Peyer's patch (tissue), 4 donors: ENCODE results near the gene PLD1. TPM values are rescaled to one million over a fixed set of nuclear protein-coding genes. Genes with fewer than 3 reads are reported as not detected.
"Not testable (repeated sequence)": the region's sequence is repeated elsewhere in the genome, so short reads cannot be mapped to it uniquely, and the experiment has no call there.

Source experiments
- DNase-seq, 3 donors: peaks; one replicate each; pipeline ENCODE4 v3.0.0-alpha.2; 2017 to 2019
- H3K27ac ChIP-seq, 4 donors: fragments of 200-600 bp; sonication (generic); one replicate each; pipeline ENCODE4 v1.5.1; 2016 to 2019
- H3K27me3 ChIP-seq, 2 donors: fragments of 200-600 bp; sonication (generic); one replicate each; pipeline ENCODE4 v1.5.1; 2019
- H3K36me3 ChIP-seq, 3 donors: fragments of 200-600 bp; sonication (generic); one replicate each; pipeline ENCODE4 v1.5.1; 2016 to 2019
- H3K4me1 ChIP-seq, 4 donors: fragments of 200-600 bp; sonication (generic); one replicate each; pipeline ENCODE4 v1.5.1; 2016 to 2019
- H3K4me3 ChIP-seq, 4 donors: fragments of 200-600 bp; sonication (generic); 1 replicate in 3 of 4; 2 replicates in 1 of 4; pipeline ENCODE4 v1.5.1; 2016 to 2019; ENCODE audit warnings: mild to moderate bottlenecking in 1 of 4
- H3K9me3 ChIP-seq, 4 donors: fragments of 200-600 bp; sonication (generic); one replicate each; pipeline ENCODE4 v1.5.1; 2016 to 2019; ENCODE audit warnings: mild to moderate bottlenecking in 1 of 4
- CTCF ChIP-seq, 6 experiments: fragments of 450-650 bp in 4 of 6; fragments of 200-600 bp in 2 of 6; sonication (generic) in 1 of 6; IDR thresholded peaks; one replicate each; pipeline ENCODE4 v1.5.1; 2017 to 2019; ENCODE audit warnings: antibody characterized with exemption in 6 of 6, mild to moderate bottlenecking in 3 of 6, moderate library complexity in 1 of 6
- POLR2A ChIP-seq, 2 donors: fragments of 450-650 bp; IDR thresholded peaks; one replicate each; pipeline ENCODE4 v1.5.1; 2017; ENCODE audit warnings: antibody characterized with exemption in 2 of 2, mild to moderate bottlenecking in 2 of 2, moderate library complexity in 2 of 2
- total RNA-seq, 4 donors: library from RNA; depleted of rRNA; stranded (reverse); fragments of >200 nt; gene quantifications; one replicate each; pipeline ENCODE4 v1.1.0, GENCODE V29; 2016

PLD1 gene
- 100 to 1,000 TPM; 120 to 218 (median 187) TPM for total RNA-seq

GRCh38 chr3:171809861-171810628, at the start of gene PLD1:
PLD1 (minus strand) TSS chr3:171810483; CDS start chr3:171738051, 72,432 bp downstream.
- H3K9me3 ChIP-seq = no peaks in the 10 kb centered on the region
- peaks cover 0 to 10% (median 3%) of the 10 kb centered on the region in 4 donors for H3K4me1 ChIP-seq
- H3K4me3 ChIP-seq = peak within 1 kb of the TSS; percentile 47 to 77 (median 59)
- no peaks in the 10 kb centered on the region for H3K27me3 ChIP-seq
- peak; percentile 56 to 72 for TF ChIP-seq POLR2A (IDR thresholded peaks at IDR 0.05)
- peak in 1 of 6 experiments; percentile 8 for TF ChIP-seq CTCF (IDR thresholded peaks at IDR 0.05)
- no peaks in the 10 kb centered on the region for H3K36me3 ChIP-seq
- peak; percentile 25 to 91 (median 84) for DNase-seq
- H3K27ac ChIP-seq = peak within 1 kb of the TSS; percentile 75 to 97 (median 92)

- not testable (repeated sequence) for H3K4me1 ChIP-seq, DNase-seq, H3K4me3 ChIP-seq, H3K27me3 ChIP-seq, H3K27ac ChIP-seq, H3K9me3 ChIP-seq, H3K36me3 ChIP-seq
Measured at GRCh38 chr3:171858770-171859169, 48.5 kb upstream of the PLD1 start.

- Histone ChIP-seq H3K4me1 (no peaks in the 10 kb centered on the region), H3K27me3 (no peaks in the 10 kb centered on the region), H3K36me3 (no peaks in the 10 kb centered on the region), H3K27ac (no peak overlapping the region), H3K4me3 (no peak overlapping the region), H3K9me3 (peaks cover 0 to 6% (median 0%) of the 10 kb centered on the region in 4 donors)
- DNase-seq = no peak
- TF ChIP-seq POLR2A (IDR thresholded peaks at IDR 0.05) (no peak), CTCF (IDR thresholded peaks at IDR 0.05) (no peak)
Measured at GRCh38 chr3:171854649-171855305, 44.5 kb upstream of the PLD1 start.

- H3K9me3 ChIP-seq = peaks cover 0 to 6% (median 0%) of the 10 kb centered on the region in 4 donors
- no peaks in the 10 kb centered on the region for H3K36me3 ChIP-seq
- TF ChIP-seq POLR2A (IDR thresholded peaks at IDR 0.05) (no peak), CTCF (IDR thresholded peaks at IDR 0.05) (no peak)
- H3K27ac ChIP-seq = no peak overlapping the region
- H3K4me3 ChIP-seq = no peak overlapping the region
- no peak for DNase-seq
- H3K27me3 ChIP-seq = no peaks in the 10 kb centered on the region
- H3K4me1 ChIP-seq = no peaks in the 10 kb centered on the region
Measured at GRCh38 chr3:171851660-171852058, 41.4 kb upstream of the PLD1 start.

GRCh38 chr3:171850960-171851659, 40.8 kb upstream of the PLD1 start:
- H3K4me1 ChIP-seq = no peaks in the 10 kb centered on the region
- TF ChIP-seq CTCF (IDR thresholded peaks at IDR 0.05) = no peak
- TF ChIP-seq POLR2A (IDR thresholded peaks at IDR 0.05) = no peak
- no peak for DNase-seq
- no peaks in the 10 kb centered on the region for H3K27me3 ChIP-seq
- peaks cover 0 to 6% (median 0%) of the 10 kb centered on the region in 4 donors for H3K9me3 ChIP-seq
- no peak overlapping the region for H3K4me3 ChIP-seq
- no peaks in the 10 kb centered on the region for H3K36me3 ChIP-seq
- no peak overlapping the region for H3K27ac ChIP-seq
